Stimulated activated CD4-positive, alpha-beta T cell treated with anti-CD3 and anti-CD28 coated beads, Interleukin-15, amount 100 ng/mL, for 24 hours (primary cell): ENCODE results near the gene ANXA6.
A peak's percentile ranks its signal among the peaks of the same experiment; 100 is the strongest.

ENCODE experiments used
- DNase-seq: peaks from one replicate; pipeline ENCODE4 v3.0.0-alpha.2; 2020

ANXA6 gene

GRCh38 chr5:151060742-151061141 is 96.8 kb downstream of the ANXA6 start:
- no peak for DNase-seq

GRCh38 chr5:151058891-151059489 is 98.6 kb downstream of the ANXA6 start:
- no peak for DNase-seq

DNA sequence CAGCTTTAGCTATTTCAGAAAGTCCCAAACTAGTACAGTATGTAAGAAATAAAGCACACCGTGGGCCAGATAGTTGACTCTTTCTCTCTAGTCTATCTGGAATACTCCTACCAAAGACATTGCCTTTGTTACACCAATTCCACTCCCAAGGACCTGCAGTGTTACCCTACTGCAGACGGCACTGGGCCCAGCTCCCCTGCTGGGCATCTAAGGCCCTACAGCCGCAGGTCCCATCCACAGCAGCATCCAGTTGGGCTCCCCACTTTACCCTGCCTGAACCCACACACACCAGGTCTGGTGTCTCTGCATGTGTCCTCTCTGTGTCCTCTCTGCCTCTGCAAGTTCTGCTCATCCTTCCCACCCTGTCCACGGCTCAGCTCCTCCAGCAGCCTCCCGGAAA is 99.3 kb downstream of the ANXA6 start:
- DNase-seq, result no peak

DNA sequence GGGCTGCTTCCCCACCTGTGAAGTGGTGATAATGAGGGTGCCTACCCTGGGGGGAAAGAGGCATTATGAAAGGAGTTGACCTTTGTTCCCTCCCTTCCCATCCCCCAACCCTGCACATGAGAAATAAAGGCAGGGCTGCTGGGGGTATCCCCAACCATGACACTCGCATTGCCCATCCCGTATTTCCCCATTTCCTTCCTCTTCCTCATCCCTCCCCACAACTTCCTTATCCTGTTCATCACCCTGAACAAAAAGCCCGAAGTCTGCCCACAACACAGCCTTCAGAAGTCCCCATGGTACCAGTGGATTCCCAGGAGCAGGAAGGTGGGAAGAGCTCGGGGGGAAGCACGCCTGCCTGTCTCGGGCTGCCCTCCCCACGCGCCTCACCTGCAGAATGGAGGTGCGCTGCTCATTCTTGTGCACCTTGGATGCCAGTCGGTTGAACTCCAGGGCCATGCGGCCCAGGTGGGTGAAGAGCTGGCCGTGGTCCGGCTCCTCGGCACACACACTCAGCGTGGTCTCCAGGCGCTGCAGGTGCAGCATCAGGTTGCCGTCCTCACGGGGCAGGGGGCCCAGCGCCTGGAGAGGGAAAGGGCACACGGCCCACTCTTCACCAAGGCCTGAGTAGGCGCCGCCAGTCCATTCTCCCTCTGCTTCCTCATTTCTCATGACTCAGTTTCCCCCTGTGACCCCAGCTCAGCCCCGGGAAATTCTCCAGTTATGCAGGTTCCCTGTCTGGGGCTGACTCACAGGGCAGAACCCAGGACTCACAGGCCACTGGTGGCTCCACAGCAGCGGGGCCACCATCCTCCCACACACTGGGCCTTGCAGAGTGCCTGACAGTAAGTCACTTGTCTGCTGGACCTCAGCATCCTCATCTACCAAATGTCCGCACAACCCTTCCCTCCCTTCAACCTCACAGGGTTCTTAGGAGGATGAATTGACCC is 100.9 kb downstream of the ANXA6 start:
- no peak for DNase-seq

GRCh38 chr5:151055336-151055735 is 102.2 kb downstream of the ANXA6 start:
- no peak for DNase-seq

DNA sequence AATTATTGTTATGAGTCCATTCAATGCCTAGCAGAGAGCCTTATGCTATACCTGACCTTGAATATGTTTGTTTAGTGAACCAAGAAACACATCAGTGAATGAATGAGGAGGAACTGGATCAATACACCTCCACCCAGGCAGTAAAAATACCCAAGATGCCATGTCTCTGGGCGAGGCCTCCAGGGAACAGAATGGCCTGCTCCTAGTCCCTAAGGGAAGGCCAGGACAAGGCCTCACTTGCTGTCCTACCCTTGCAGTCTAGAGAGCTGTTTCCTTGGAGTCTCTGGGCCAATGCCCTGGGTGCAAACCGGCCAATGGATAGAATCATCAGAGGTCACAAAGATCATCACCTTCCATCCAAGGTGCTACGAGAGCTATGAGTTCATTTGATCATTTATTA is 102.9 kb downstream of the ANXA6 start:
- no peak for DNase-seq

DNA sequence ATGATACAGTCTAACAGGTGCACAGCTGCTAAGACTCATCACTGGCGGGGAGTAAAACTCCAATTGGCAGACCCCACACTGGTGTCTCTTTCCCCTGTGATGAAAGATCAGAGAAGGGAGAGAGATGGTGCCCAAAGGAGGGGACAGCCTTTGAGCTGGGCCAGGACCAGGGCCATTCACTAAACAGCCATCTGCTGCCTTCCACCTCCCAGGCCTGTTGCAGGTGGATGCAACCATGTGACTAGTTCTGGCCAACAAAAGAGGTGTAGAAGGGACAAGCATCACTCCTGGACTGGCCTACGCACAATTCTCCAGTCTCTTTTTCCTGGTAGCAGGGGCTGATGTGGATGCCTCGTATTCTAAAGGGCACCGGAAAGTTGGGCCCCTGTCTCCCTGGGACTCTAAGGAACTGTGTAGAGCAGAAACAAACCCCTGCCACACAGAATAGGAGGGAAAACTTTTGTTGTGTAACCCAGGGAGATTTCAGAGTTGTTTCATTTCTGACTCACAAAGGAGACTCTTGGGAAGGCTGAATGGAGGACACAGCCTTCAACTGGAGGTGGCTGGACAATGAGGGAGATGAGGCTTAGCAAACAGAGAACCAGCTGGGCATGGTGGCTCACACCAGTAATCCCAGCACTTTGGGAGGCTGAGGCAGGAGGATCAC is 103.7 kb downstream of the ANXA6 start:
- DNase-seq, result no peak

GRCh38 chr5:151052836-151053235 is 104.7 kb downstream of the ANXA6 start:
- no peak for DNase-seq

GRCh38 chr5:151051931-151052608 is 105.5 kb downstream of the ANXA6 start:
- DNase-seq, result no peak

- DNase-seq, result peak; percentile 79
Measured at GRCh38 chr5:151051066-151051930, 106.3 kb downstream of the ANXA6 start.
